NCI-H510A treated with DMSO at 0.1 percent for 48 hours (cell line): Measurements from ENCODE around the gene CTAGE1.

Experiments used
- DNase-seq: peaks from one replicate; lab custom pipeline; 2025; lab: John Stamatoyannopoulos, UW

The CTAGE1 gene

DNA sequence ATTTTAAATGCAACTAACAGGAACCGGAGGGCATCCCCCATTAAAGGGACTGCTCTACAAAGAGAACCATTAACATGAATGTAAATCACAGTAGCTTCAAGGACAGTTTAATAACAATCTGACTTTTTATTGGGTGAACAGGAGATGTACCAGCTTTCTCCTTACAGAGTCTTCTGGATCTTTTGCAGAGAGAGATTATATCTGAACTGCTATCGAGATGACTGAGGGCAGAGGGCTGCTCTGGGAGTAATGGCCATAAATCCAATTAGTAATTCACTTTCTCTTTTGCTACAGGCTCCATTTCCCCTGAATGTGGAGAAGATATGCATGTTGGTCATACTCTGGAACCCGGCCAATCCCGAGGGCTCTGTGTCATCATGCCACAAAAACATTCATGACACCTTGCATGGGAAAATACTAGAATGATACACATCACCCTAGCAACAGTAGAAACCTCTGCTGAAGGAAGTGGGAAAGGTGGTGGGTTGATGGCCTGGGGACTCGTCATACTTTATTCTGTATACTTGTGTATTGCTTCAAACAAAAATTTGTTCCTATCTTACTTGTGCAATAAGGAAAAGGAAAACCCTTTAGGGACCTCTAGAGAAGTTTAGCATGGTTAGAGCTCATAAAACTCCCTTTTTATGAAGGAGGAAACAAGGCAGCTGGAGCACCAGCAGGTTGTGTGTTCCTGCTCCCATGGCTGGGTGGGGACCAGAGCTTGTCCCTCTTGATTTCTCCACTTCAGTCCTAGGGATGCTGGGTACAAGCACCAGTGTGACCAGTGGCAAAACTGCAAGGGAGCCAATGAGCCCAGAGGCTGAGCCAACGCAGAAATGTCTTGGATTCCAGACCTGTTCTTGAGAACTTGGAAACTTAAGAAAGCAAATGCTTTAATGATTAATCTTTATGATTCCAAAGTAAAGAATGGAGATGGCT, 26.0 kb downstream of the CTAGE1 start:
- no peak for DNase-seq

GRCh38 chr18:22387787-22388186, 29.9 kb downstream of the CTAGE1 start:
- DNase-seq: no peak

GRCh38 chr18:22387364-22387763, 30.4 kb downstream of the CTAGE1 start:
- no peak for DNase-seq

- DNase-seq: no peak
Observed at GRCh38 chr18:22385718-22386117, 32.0 kb downstream of the CTAGE1 start.

- no peak for DNase-seq
Observed at GRCh38 chr18:22378672-22379282, 38.9 kb downstream of the CTAGE1 start.

DNA sequence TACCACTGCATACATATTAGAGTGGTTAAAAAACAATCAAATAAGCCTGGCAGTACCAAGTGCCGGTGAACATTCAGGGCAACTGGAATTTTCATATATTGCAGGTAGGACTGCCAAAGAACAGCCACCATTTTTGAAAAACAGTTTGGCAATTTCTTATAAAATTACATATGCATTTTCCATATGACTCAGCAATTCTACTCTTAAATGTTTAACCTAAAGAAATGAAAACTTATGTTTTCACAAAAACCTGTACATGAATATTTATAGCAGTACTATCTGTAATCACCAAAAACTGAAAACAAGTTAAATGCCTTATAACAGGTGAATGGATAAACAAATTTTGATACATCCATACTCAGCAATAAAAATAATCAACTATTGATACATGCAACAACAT, 39.9 kb downstream of the CTAGE1 start:
- no peak for DNase-seq

- no peak for DNase-seq
Observed at GRCh38 chr18:22370414-22370813, 47.3 kb downstream of the CTAGE1 start.

DNA sequence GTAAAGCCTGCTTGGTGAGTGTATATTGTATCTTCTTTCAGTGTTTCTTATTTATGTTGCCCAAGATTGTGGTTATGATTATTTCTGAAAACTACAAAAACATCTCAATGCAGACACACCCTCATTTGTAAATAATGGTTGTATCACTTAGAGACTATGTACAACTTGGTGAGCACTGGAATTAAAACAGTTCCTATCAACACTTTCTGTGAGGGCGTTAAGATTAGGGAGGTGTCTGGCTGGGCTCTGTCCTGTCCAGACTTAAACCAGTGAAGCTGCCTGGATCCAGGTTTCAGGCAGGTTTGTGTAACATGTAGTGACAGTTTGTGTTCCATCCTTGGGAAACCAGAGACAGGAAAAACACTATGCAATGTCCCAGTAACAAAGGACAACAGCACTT, 49.7 kb downstream of the CTAGE1 start:
- DNase-seq: no peak

- DNase-seq: no peak
Observed at GRCh38 chr18:22367303-22367702, 50.4 kb downstream of the CTAGE1 start.

DNA sequence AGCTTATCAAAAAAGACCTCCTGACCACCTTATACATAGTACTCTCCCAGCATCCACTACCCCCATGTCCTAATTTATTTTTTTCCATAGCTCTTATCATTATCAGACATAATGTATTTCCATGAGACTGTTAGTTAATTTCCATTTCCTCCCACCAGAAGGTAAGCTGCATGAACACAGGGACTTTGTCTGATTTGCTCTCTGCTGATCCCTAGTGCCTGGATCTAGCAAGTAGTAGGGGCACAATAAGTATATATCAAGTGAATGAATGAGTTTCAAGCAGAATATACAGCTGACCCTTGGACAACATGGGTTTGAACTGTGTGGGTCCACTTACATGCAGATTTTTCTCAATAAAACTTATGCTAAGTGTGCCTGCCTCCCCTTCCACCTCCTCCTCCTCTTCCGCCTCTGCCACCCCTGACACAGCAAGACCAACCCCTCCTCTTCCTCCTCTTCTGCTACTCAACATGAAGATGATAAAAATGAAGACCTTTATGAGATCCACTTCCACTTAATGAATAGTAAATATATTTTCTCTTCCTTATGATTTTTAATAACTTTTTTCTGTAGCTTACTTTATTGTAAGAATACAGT, 53.8 kb downstream of the CTAGE1 start:
- DNase-seq: no peak
